HepG2 (cell line): ENCODE data around the gene TBC1D2B. TPM values are rescaled to one million over a fixed set of nuclear protein-coding genes. Genes with fewer than 3 reads are reported as not detected.

Source experiments
- ATAC-seq: fragments of 200-7000 bp; cut with Tn5 transposase; 3 replicates; pipeline ENCODE4 v1.9.1; 2020; ENCODE audit warnings: mild to moderate bottlenecking, moderate library complexity
- BruUV-seq: library from RNA; stranded (reverse); fragments of 400-500 nt; replicated peaks from 2 replicates; lab custom pipeline; 2021; lab: Mats Ljungman, UMichigan
- CTCF ChIA-PET: fragments of 300-600 bp; formaldehyde crosslinking; extraction: SDS; loops from one replicate; lab custom pipeline; 2021; ENCODE audit warnings: low total read pairs, inconsistent platforms, low intra/inter-chr PET ratio; lab: Yijun Ruan, JAX
- POLR2A ChIA-PET: fragments of 350-600 bp; sonication (Branson Sonifier 250); formaldehyde crosslinking; loops from one replicate; lab custom pipeline; 2020; ENCODE audit warnings: antibody characterized with exemption, inconsistent platforms; lab: Yijun Ruan, JAX
- DNase-seq: peaks from one replicate; pipeline ENCODE4 v3.0.0-alpha.2; 2015; ENCODE audit warnings: low spot score
- FAIRE-seq: peaks from 3 replicates; lab custom pipeline; 2011; peaks lifted over from hg19 to GRCh38; lab: Jason Lieb, UNC
- H2AFZ ChIP-seq: one replicate; pipeline ENCODE4 v1.6.1; 2011; ENCODE audit warnings: low read length, inconsistent platforms
- H3K27ac ChIP-seq: fragments of 300-600 bp; 3 replicates; pipeline ENCODE4 v1.8.0; 2011; ENCODE audit warnings: mixed run types, mild to moderate bottlenecking, mixed read lengths, low read length, inconsistent platforms; ENCODE audit not compliant: insufficient read depth; ENCODE audit errors: extremely low read length
- H3K27me3 ChIP-seq, 2 experiments: fragments of 200-600 bp in 1 of 2; 2 replicates in 1 of 2; 3 replicates in 1 of 2; pipeline versions ENCODE4 v1.6.0 to v1.8.0; 2011; ENCODE audit warnings: low read length in 2 of 2, mild to moderate bottlenecking in 2 of 2, moderate library complexity in 2 of 2, inconsistent platforms in 1 of 2; ENCODE audit not compliant: insufficient read depth in 2 of 2, control insufficient read depth in 1 of 2
- H3K36me3 ChIP-seq, 2 experiments: fragments of 200-600 bp in 1 of 2; replicated peaks in 1 of 2; 2 replicates in 1 of 2; 3 replicates in 1 of 2; pipeline versions ENCODE4 v1.5.1 to v1.8.0; 2011; ENCODE audit warnings: low read length in 2 of 2, inconsistent platforms in 1 of 2; ENCODE audit not compliant: insufficient read depth in 2 of 2, control insufficient read depth in 1 of 2
- H3K4me1 ChIP-seq: 2 replicates; pipeline ENCODE4 v1.5.1; 2012; ENCODE audit warnings: low read length, inconsistent platforms; ENCODE audit not compliant: insufficient read depth
- H3K4me2 ChIP-seq: 2 replicates; pipeline ENCODE4 v1.6.0; 2011; ENCODE audit warnings: low read depth, low read length, inconsistent platforms
- H3K4me3 ChIP-seq, 3 experiments: fragments of 200-600 bp in 1 of 3; sonication (generic), shearing (Covaris generic) in 1 of 3; replicated peaks in 1 of 3; 2 replicates each; pipeline ENCODE4 v1.5.1; 2011 to 2016; ENCODE audit warnings: low read length in 3 of 3, inconsistent platforms in 2 of 3, low read depth in 2 of 3, mild to moderate bottlenecking in 2 of 3, control low read depth in 1 of 3, mixed read lengths in 1 of 3; ENCODE audit not compliant: insufficient read depth in 1 of 3
- H3K79me2 ChIP-seq: one replicate; pipeline ENCODE4 v1.6.1; 2011; ENCODE audit warnings: low read length, inconsistent platforms; ENCODE audit not compliant: insufficient read depth
- H3K9ac ChIP-seq: 2 replicates; pipeline ENCODE4 v1.6.0; 2011; ENCODE audit warnings: mild to moderate bottlenecking, low read depth, low read length, inconsistent platforms; ENCODE audit not compliant: insufficient read depth
- H3K9me3 ChIP-seq: 2 replicates; pipeline ENCODE4 v1.5.1; 2012; ENCODE audit warnings: mild to moderate bottlenecking, low read length
- H4K20me1 ChIP-seq: 2 replicates; pipeline ENCODE4 v1.6.0; 2011; ENCODE audit warnings: inconsistent platforms, mild to moderate bottlenecking, low read length, moderate library complexity; ENCODE audit not compliant: insufficient read depth
- GATAD2A ChIP-seq: IDR thresholded peaks from 2 replicates; pipeline ENCODE4 v1.6.1; 2016
- GMEB2 ChIP-seq: IDR thresholded peaks from 2 replicates; pipeline ENCODE4 v1.6.1; 2016; ENCODE audit warnings: missing biosample characterization, missing genetic modification reagents, low read depth
- ISL2 ChIP-seq: sonication (generic); formaldehyde crosslinking; IDR thresholded peaks from 2 replicates; pipeline ENCODE4 v1.5.0; 2020; ENCODE audit warnings: missing genetic modification reagents
- KMT2A ChIP-seq: sonication (generic); formaldehyde crosslinking; IDR thresholded peaks from 2 replicates; pipeline ENCODE4 v1.4.0; 2020; ENCODE audit warnings: missing genetic modification reagents
- SUZ12 ChIP-seq: fragments of 150-350 bp; IDR thresholded peaks from 2 replicates; pipeline ENCODE4 v1.6.1; 2014; ENCODE audit warnings: low read depth, low read length
- ZBTB20 ChIP-seq: sonication (generic); formaldehyde crosslinking; IDR thresholded peaks from 2 replicates; pipeline ENCODE4 v1.8.1; 2023; ENCODE audit warnings: missing genetic modification reagents, low read depth, mild to moderate bottlenecking, borderline replicate concordance
- ZNF264 ChIP-seq: sonication (generic); formaldehyde crosslinking; IDR thresholded peaks from 2 replicates; pipeline ENCODE4 v1.4.0; 2020; ENCODE audit warnings: missing genetic modification reagents
- ZNF501 ChIP-seq: sonication (generic); formaldehyde crosslinking; IDR thresholded peaks from 2 replicates; pipeline ENCODE4 v1.5.1; 2020; ENCODE audit warnings: mild to moderate bottlenecking, moderate library complexity, missing genetic modification reagents
- WGBS: methylation state at CpG from one replicate; pipeline ENCODE4 v1.1.6; 2017; ENCODE audit warnings: low lambda C conversion rate; 5-methylcytosine and 5-hydroxymethylcytosine counted together
- in situ Hi-C: cut with HindIII; loops from 2 replicates; pipeline ENCODE4 v1.10.0; 2017; ENCODE audit warnings: low pct_unique_long_range_greater_than_20kb; ENCODE audit not compliant: extremely low pct_ligation_motif_present
- intact Hi-C: fragments of 100-400 bp; cut with micrococcal nuclease; formaldehyde crosslinking; loops from one replicate; pipeline ENCODE4 v1.10.0; 2022; ENCODE audit not compliant: unreplicated experiment
- polyA plus RNA-seq, 8 experiments: library from polyadenylated mRNA; depleted of rRNA in 3 of 8; stranded (reverse) in 7 of 8; unstranded in 1 of 8; fragments of >200 nt; fragmentation: Illumina TruSeq in 4 of 8; extraction: Trizol in 4 of 8; gene quantifications; 2 replicates each; pipeline versions ENCODE4 v1.2.1 to v1.2.3, GENCODE V29; 2011 to 2016; ENCODE audit warnings: low read depth in 4 of 8, missing spikeins in 1 of 8, mixed read lengths in 1 of 8; ENCODE audit not compliant: insufficient read depth in 1 of 8
- total RNA-seq, 5 experiments: library from RNA; depleted of rRNA; stranded (reverse); fragments of >200 nt; fragmentation: Illumina TruSeq; extraction: Trizol; gene quantifications; 2 replicates each; pipeline ENCODE4 v1.2.3, GENCODE V29; 2016; ENCODE audit warnings: low read depth in 1 of 5
- TF ChIP-seq, protein P1 (sequence below): sonication (generic); formaldehyde crosslinking; conservative IDR thresholded peaks from 2 replicates; pipeline ENCODE4 v1.4.0; 2020; ENCODE audit warnings: missing genetic modification reagents
- TF ChIP-seq, protein P2 (sequence below): fragments of 450-650 bp; IDR thresholded peaks from 2 replicates; pipeline ENCODE4 v1.6.1; 2017; ENCODE audit warnings: mild to moderate bottlenecking
- TF ChIP-seq, protein P3 (sequence below): conservative IDR thresholded peaks from 2 replicates; pipeline ENCODE4 v1.6.1; 2018; ENCODE audit warnings: missing genetic modification reagents

The TBC1D2B gene
- total and polyA plus RNA-seq, 2 of the 13 experiments (the other 11 are each of a cell fraction or from before 2014, with no cell fraction given), result 10.1 to 14.4 TPM

GRCh38 chr15:78000927-78001249, 76.6 kb downstream of the TBC1D2B start:
- Histone ChIP-seq H4K20me1 (no peaks in the 10 kb centered on the region), H3K27ac (no peak overlapping the region), H3K9me3 (no peaks in the 10 kb centered on the region), H3K27me3 (no peaks in the 10 kb centered on the region), H3K36me3 (peaks cover 4 to 14% of the 10 kb centered on the region in 2 experiments; a peak in 3 of 5 replicates), H2AFZ (no peak overlapping the region), H3K4me1 (no peaks in the 10 kb centered on the region), H3K4me3 (no peak overlapping the region), H3K79me2 (no peaks in the 10 kb centered on the region), H3K9ac (no peak overlapping the region), H3K4me2 (no peak overlapping the region)
- intact Hi-C loops (loop anchor here (1.0 to 5.0 kb wide), 3 partner anchors 64 to 196 kb away; no protein-coding TSS in a partner anchor), in situ Hi-C loops (loop anchor here (5.0 kb wide), 1 partner anchor 106 kb away; no protein-coding TSS in a partner anchor)
- no peak for FAIRE-seq
- ChIA-PET CTCF (interaction anchor here (1.8 kb wide), 1 partner anchor 108 kb away, joined by 29 read pairs; no protein-coding TSS in a partner anchor), POLR2A (no interaction called here)
- 100% methylated on average over 3 of the region's 6 CpGs for WGBS
- no peak for DNase-seq
- no TSS peak for BruUV-seq
- ATAC-seq, result no peak
- TF ChIP-seq GATAD2A, result no peak
- TF ChIP-seq, protein P1, sequence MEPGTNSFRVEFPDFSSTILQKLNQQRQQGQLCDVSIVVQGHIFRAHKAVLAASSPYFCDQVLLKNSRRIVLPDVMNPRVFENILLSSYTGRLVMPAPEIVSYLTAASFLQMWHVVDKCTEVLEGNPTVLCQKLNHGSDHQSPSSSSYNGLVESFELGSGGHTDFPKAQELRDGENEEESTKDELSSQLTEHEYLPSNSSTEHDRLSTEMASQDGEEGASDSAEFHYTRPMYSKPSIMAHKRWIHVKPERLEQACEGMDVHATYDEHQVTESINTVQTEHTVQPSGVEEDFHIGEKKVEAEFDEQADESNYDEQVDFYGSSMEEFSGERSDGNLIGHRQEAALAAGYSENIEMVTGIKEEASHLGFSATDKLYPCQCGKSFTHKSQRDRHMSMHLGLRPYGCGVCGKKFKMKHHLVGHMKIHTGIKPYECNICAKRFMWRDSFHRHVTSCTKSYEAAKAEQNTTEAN (CRISPR knock-in tag), result no peak
- TF ChIP-seq ZNF501 (CRISPR knock-in tag), result no peak
- no peak for TF ChIP-seq SUZ12
- TF ChIP-seq, protein P2, sequence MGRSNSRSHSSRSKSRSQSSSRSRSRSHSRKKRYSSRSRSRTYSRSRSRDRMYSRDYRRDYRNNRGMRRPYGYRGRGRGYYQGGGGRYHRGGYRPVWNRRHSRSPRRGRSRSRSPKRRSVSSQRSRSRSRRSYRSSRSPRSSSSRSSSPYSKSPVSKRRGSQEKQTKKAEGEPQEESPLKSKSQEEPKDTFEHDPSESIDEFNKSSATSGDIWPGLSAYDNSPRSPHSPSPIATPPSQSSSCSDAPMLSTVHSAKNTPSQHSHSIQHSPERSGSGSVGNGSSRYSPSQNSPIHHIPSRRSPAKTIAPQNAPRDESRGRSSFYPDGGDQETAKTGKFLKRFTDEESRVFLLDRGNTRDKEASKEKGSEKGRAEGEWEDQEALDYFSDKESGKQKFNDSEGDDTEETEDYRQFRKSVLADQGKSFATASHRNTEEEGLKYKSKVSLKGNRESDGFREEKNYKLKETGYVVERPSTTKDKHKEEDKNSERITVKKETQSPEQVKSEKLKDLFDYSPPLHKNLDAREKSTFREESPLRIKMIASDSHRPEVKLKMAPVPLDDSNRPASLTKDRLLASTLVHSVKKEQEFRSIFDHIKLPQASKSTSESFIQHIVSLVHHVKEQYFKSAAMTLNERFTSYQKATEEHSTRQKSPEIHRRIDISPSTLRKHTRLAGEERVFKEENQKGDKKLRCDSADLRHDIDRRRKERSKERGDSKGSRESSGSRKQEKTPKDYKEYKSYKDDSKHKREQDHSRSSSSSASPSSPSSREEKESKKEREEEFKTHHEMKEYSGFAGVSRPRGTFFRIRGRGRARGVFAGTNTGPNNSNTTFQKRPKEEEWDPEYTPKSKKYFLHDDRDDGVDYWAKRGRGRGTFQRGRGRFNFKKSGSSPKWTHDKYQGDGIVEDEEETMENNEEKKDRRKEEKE, result no peak
- TF ChIP-seq ISL2 (CRISPR knock-in tag), result no peak
- TF ChIP-seq GMEB2 (CRISPR knock-in tag), result no peak
- no peak for TF ChIP-seq KMT2A (CRISPR knock-in tag)
- no peak for TF ChIP-seq ZNF264 (CRISPR knock-in tag)
- TF ChIP-seq, protein P3, sequence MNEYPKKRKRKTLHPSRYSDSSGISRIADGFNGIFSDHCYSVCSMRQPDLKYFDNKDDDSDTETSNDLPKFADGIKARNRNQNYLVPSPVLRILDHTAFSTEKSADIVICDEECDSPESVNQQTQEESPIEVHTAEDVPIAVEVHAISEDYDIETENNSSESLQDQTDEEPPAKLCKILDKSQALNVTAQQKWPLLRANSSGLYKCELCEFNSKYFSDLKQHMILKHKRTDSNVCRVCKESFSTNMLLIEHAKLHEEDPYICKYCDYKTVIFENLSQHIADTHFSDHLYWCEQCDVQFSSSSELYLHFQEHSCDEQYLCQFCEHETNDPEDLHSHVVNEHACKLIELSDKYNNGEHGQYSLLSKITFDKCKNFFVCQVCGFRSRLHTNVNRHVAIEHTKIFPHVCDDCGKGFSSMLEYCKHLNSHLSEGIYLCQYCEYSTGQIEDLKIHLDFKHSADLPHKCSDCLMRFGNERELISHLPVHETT (CRISPR knock-in tag), result no peak
- no peak for TF ChIP-seq ZBTB20 (CRISPR knock-in tag)
